ENCODE results near the gene DLGAP4.
"Not testable (repeated sequence)": the region's sequence is repeated elsewhere in the genome, so short reads cannot be mapped to it uniquely, and the experiment has no call there.

Gene DLGAP4

DNA sequence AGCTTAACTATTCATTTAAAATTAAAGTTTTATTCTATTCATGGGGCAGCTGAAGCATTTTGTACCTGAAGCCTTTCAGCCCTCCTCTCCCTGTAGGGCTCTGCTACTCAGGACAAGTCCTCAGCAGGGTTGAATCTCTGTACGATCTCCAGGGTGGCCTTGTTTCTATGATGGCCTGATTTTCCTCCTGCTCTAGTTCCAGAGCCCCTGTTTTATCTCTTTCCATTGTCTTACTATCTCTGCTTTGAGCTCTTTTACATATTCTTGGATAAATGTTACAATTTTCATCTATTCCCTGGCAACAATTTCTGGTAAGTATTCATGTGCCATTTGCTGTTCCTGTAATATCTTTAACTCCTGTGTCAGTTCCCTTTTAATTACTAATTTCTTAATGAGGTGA lies 215.4 kb downstream of the DLGAP4 start:
- TF ChIP-seq CTCF (IDR thresholded peaks at IDR 0.05; ENCODE audit: insufficient read depth, low read length, poor library complexity, severe bottlenecking): no peak
- TF ChIP-seq EZH2phosphoT487 (conservative IDR thresholded peaks at IDR 0.05; ENCODE audit: low read length): no peak
- H2AFZ ChIP-seq (ENCODE audit: low read depth, low read length, severe bottlenecking): no peak overlapping the region
- no peaks in the 10 kb centered on the region for H3K9me2 ChIP-seq (replicated peaks; ENCODE audit: insufficient read depth, low read length)
- no peaks in the 10 kb centered on the region for H3K79me2 ChIP-seq (ENCODE audit: insufficient read depth, low read length)
- H3K9me3 ChIP-seq (ENCODE audit: insufficient read depth, low read length): no peaks in the 10 kb centered on the region
- H3K36me3 ChIP-seq (ENCODE audit: low read length): no peaks in the 10 kb centered on the region
- no peaks in the 10 kb centered on the region for H3F3A ChIP-seq (ENCODE audit: insufficient read depth)
- H4K20me1 ChIP-seq (ENCODE audit: low read depth, low read length): no peaks in the 10 kb centered on the region
- H3K27ac ChIP-seq (ENCODE audit: low read depth, low read length): no peak overlapping the region
- no peak overlapping the region for H3K4me3 ChIP-seq (ENCODE audit: insufficient read depth, low read length, poor library complexity, severe bottlenecking)
- H3K27me3 ChIP-seq (ENCODE audit: low read length): no peaks in the 10 kb centered on the region
- no peak overlapping the region for H3K9ac ChIP-seq (ENCODE audit: low read length)
- no peak overlapping the region for H3K4me2 ChIP-seq (ENCODE audit: low read depth, low read length, poor library complexity, severe bottlenecking)

DNA sequence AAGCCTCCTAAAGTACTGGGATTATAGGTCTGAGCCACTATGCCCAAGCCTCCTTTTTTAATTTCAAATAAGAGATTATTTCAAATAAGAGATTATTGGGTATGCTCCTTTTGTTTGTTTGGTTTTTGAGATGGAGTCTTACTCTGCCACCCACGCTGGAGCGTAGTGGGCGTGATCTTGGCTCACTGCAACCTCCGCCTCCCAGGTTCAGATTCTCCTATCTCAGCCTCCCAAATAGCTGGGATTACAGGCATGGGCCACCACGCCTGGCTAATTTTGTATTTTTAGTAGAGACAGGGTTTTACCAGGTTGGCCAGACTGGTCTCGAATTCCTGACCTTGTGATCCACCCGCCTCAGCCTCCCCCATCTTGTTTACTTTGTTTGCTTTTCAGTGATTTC lies 216.3 kb downstream of the DLGAP4 start:
- not testable (repeated sequence) for H3K36me3 ChIP-seq (ENCODE audit: low read length); H3K4me2 ChIP-seq (ENCODE audit: low read depth, low read length, poor library complexity, severe bottlenecking); H3K9ac ChIP-seq (ENCODE audit: low read length); H4K20me1 ChIP-seq (ENCODE audit: low read depth, low read length); H2AFZ ChIP-seq (ENCODE audit: low read depth, low read length, severe bottlenecking); H3K27ac ChIP-seq (ENCODE audit: low read depth, low read length); H3F3A ChIP-seq (ENCODE audit: insufficient read depth); H3K4me3 ChIP-seq (ENCODE audit: insufficient read depth, low read length, poor library complexity, severe bottlenecking); H3K9me3 ChIP-seq (ENCODE audit: insufficient read depth, low read length); H3K79me2 ChIP-seq (ENCODE audit: insufficient read depth, low read length); H3K27me3 ChIP-seq (ENCODE audit: low read length); H3K9me2 ChIP-seq (replicated peaks; ENCODE audit: insufficient read depth, low read length)

GRCh38 chr20:36523341-36523740 lies 217.2 kb downstream of the DLGAP4 start:
- TF ChIP-seq EZH2phosphoT487 (conservative IDR thresholded peaks at IDR 0.05; ENCODE audit: low read length) (no peak), CTCF (IDR thresholded peaks at IDR 0.05; ENCODE audit: insufficient read depth, low read length, poor library complexity, severe bottlenecking) (no peak)
- H3K4me2 ChIP-seq (ENCODE audit: low read depth, low read length, poor library complexity, severe bottlenecking): no peak overlapping the region
- no peaks in the 10 kb centered on the region for H3K36me3 ChIP-seq (ENCODE audit: low read length)
- no peak overlapping the region for H3K9ac ChIP-seq (ENCODE audit: low read length)
- H3K79me2 ChIP-seq (ENCODE audit: insufficient read depth, low read length): no peaks in the 10 kb centered on the region
- no peaks in the 10 kb centered on the region for H4K20me1 ChIP-seq (ENCODE audit: low read depth, low read length)
- no peak overlapping the region for H3K27ac ChIP-seq (ENCODE audit: low read depth, low read length)
- H2AFZ ChIP-seq (ENCODE audit: low read depth, low read length, severe bottlenecking): no peak overlapping the region
- no peaks in the 10 kb centered on the region for H3F3A ChIP-seq (ENCODE audit: insufficient read depth)
- H3K27me3 ChIP-seq (ENCODE audit: low read length): no peaks in the 10 kb centered on the region
- H3K9me2 ChIP-seq (replicated peaks; ENCODE audit: insufficient read depth, low read length): no peaks in the 10 kb centered on the region
- no peak overlapping the region for H3K4me3 ChIP-seq (ENCODE audit: insufficient read depth, low read length, poor library complexity, severe bottlenecking)
- H3K9me3 ChIP-seq (ENCODE audit: insufficient read depth, low read length): no peaks in the 10 kb centered on the region

DNA sequence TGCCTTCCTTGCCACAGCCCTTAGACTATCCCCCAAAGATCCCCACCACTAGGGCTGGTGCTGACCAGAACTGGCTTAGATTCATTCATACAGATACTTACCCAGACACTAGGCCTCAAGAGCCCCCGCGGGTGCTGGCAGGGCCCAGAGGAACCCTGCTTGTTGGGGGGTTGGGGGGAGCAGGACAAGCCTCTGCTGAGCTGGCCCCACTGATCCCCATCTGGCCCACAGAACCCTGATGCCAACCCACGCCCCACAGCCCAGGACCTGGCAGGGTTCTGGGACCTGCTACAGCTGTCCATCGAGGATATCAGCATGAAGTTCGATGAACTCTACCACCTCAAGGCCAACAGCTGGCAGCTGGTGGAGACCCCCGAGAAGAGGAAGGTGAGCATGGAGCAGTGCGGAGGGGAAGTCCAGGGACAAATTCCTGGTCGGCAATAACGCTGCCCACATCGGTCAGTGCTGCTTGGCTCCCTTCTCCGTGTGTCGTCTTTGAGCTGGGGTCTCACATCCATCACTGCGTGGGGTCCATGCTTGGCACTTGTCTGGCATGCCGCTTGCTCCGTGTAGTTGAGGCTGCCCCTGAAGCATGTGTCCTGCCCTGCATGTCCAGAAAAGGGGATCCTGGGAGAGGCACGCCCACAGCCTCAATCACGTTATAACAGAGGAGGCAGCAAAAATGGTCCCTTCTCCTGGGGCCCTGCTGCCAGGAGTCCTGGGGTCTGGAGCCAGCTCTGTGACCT lies 219.7 kb downstream of the DLGAP4 start:
- Histone ChIP-seq H3K4me3 (ENCODE audit: insufficient read depth, low read length, poor library complexity, severe bottlenecking) (no peak overlapping the region), H3K4me2 (ENCODE audit: low read depth, low read length, poor library complexity, severe bottlenecking) (no peak overlapping the region), H3K9ac (ENCODE audit: low read length) (no peak overlapping the region), H2AFZ (ENCODE audit: low read depth, low read length, severe bottlenecking) (no peak overlapping the region), H3K9me3 (ENCODE audit: insufficient read depth, low read length) (no peaks in the 10 kb centered on the region), H3K27me3 (ENCODE audit: low read length) (no peaks in the 10 kb centered on the region), H3F3A (ENCODE audit: insufficient read depth) (no peaks in the 10 kb centered on the region), H3K27ac (ENCODE audit: low read depth, low read length) (no peak overlapping the region), H3K36me3 (ENCODE audit: low read length) (no peaks in the 10 kb centered on the region), H3K79me2 (ENCODE audit: insufficient read depth, low read length) (no peaks in the 10 kb centered on the region), H4K20me1 (ENCODE audit: low read depth, low read length) (no peaks in the 10 kb centered on the region), H3K9me2 (replicated peaks; ENCODE audit: insufficient read depth, low read length) (no peaks in the 10 kb centered on the region)
- TF ChIP-seq EZH2phosphoT487 (conservative IDR thresholded peaks at IDR 0.05; ENCODE audit: low read length) (no peak), CTCF (IDR thresholded peaks at IDR 0.05; ENCODE audit: insufficient read depth, low read length, poor library complexity, severe bottlenecking) (no peak)
